HPDE6-E6E7 (cell line): ENCODE measurements around the gene TSBP1.
A peak's percentile ranks its signal among the peaks of the same experiment; 100 is the strongest.
"Not testable (repeated sequence)": the region's sequence is repeated elsewhere in the genome, so short reads cannot be mapped to it uniquely, and the experiment has no call there.

ENCODE experiments used
- DNase-seq: peaks from one replicate; pipeline ENCODE4 v3.0.0; 2011; ENCODE audit warnings: missing footprints; ENCODE audit errors: extremely low spot score

The TSBP1 gene

GRCh38 chr6:32288426-32288825 is 83.3 kb downstream of the TSBP1 start:
- DNase-seq: no peak

- not testable (repeated sequence) for DNase-seq
Measured at GRCh38 chr6:32273801-32274577, 97.7 kb downstream of the TSBP1 start.

DNA sequence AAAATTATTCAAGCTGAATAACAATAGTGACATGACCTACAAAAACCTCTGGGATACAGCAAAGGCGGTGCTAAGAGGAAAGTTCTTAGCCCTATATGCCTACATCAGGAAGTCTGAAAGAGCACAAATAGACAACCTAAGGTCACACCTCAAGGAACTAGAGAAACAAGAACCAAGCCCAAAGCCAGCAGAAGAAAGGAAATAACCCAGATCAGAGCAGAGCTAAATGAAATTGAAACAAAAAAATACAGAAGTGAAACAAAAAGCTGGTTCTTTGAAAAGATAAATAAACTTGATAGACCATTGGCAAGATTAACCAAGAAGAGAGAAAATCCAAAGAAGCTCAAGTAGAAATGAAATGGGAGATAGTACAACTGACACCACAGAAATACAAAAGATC is 100.3 kb downstream of the TSBP1 start:
- DNase-seq: no peak

GRCh38 chr6:32268459-32268858 is 103.2 kb downstream of the TSBP1 start:
- DNase-seq: not testable (repeated sequence)

DNA sequence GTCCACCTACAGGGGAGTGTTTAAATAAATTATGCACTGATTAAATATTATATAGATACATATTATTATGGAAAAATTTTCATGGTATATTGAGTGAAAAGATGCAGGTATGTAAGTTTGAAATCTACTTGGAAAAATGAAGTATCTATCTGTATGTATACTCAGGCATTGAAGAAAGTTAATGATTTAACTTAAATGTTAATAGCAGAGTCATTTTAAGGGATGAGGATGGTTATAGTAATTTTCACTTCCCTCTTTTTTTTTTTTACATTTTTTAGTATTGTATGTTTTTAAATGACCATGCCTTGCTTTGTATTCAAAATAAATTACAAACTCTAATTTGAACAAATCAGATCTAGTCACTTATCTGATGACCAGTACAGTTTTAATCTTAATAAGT is 104.7 kb downstream of the TSBP1 start:
- DNase-seq: no peak

GRCh38 chr6:32257262-32257661 is 114.4 kb downstream of the TSBP1 start:
- not testable (repeated sequence) for DNase-seq

DNA sequence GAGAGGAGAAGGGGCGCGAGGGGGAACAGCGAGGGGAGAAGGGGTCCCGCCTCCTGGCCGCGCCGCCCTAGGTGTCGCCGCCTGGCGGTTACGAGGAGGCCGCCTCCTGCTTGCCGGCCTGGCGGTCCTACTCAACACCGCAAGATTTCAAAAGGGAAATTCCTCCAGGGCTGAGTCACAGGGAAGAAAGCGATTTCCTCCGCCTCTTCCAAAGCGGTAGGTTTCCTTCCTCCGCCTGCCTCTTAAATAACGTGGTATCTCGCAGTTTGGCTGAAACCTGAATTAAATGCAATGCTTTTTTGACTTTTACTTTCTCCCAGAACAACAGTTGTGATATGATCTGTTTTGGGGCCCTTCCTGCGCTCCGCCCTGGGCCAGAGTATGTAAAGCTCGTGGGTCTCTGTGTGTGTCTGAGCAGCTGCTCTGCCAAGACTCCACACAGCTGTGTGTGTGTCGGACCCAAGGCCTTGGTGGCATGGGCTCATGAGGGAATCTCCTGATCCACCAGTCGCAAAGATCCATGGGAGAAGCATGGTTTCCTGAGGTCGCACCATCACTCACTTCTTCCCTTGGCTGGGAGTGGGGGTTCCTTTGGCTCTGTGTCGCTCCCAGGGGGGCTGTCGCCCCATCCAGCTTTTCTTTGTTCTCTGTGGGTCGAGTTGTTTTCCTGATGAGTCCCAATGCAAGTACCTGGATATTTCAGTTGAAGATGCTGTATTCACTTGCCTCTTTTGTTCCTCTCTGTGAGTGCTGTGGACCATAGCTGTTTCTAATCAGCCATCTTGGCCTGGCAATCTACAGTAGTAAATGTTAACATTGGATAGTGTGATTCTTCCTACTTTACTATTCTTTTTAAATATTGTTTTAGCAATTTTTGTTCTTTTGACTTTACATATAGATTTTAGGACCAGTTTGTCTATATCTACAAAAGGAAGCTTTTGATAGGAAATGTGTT is 116.2 kb downstream of the TSBP1 start:
- DNase-seq: peak; percentile 83

- no peak for DNase-seq
Measured at GRCh38 chr6:32254761-32255198, 116.9 kb downstream of the TSBP1 start.

- no peak for DNase-seq
Measured at GRCh38 chr6:32252331-32253009, 119.2 kb downstream of the TSBP1 start.

DNA sequence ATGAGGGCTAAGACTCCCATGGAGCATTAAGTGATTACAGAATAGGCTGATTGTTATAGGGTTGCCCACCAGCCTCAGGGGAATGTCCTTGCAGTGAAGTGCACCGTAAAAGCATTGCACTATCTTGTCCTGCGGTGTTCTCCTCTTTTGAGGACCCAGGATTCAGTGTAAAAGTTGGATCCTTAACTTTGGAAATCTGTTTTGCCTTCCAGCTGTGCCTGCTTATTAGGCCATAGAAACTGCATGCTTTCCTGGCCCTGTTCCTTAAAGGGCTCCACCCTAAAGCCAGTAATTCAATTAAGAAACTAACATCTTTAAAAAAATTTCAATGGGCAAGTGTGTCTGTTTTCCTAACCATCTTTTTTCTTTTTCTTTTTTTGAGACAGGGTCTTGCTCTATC is 122.4 kb downstream of the TSBP1 start:
- DNase-seq: no peak

GRCh38 chr6:32247401-32247800 is 124.3 kb downstream of the TSBP1 start:
- DNase-seq: no peak

DNA sequence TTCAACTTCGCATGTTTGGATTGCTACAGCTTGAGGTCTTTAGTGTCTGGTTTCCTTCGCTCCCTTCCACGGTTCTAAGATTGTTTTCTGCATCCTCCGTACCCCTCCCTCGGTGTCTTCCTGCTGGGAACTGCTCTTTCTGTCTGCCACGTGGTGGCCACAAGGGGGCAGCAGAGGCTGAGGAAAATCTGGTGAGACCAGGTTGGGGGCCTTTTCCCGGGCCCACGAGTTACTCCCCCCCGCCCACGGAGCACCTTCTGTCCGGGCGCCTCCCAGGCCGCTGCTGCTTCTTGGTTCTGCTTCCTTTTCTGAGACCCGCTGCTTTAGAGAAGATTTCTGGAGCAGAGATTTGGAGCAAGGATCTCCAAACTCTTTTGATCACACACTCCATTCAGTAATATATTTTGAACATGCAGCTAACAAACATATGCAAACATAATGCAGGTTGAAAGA is 126.7 kb downstream of the TSBP1 start:
- peak; percentile 86 for DNase-seq

DNA sequence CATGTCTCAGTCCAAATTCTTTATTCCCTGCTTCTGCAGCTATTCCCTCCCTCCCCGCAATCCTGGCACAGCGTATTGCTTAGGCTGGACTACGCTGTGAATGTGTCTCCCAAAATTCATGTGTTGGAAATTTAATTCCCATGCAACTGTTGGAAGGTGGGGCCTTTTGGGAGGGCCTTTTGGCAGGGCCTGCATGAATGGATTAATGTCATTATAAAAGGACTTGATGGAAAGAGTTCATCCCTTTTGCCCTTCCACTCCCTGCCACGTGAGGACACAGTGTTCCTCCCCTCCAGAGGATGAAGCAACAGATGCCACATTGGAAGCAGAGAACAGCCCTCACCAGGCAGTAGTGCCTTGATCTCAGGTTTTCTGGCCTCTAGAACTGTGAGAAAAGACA is 127.4 kb downstream of the TSBP1 start:
- DNase-seq: no peak
